ENCODE results near the gene C19orf67.

C19orf67 gene

GRCh38 chr19:14085309-14085995, at the start of gene C19orf67:
C19orf67 (minus strand) TSS chr19:14085783; CDS start chr19:14085627, 156 bp downstream.
- no peak for DNase-seq (ENCODE audit: low spot score)

- no peak for DNase-seq (ENCODE audit: low spot score)
Observed at GRCh38 chr19:14135355-14135754, 49.8 kb upstream of the C19orf67 start.

- DNase-seq (ENCODE audit: low spot score), result peak; percentile 62
Observed at GRCh38 chr19:14127929-14128509, 42.4 kb upstream of the C19orf67 start.

- DNase-seq (ENCODE audit: low spot score), result no peak
Observed at GRCh38 chr19:14127176-14127575, 41.6 kb upstream of the C19orf67 start.

GRCh38 chr19:14122924-14123323, 37.3 kb upstream of the C19orf67 start:
- no peak for DNase-seq (ENCODE audit: low spot score)

GRCh38 chr19:14120497-14120780, 34.9 kb upstream of the C19orf67 start:
- no peak for DNase-seq (ENCODE audit: low spot score)

- DNase-seq (ENCODE audit: low spot score), result no peak
Observed at GRCh38 chr19:14119644-14120496, 34.3 kb upstream of the C19orf67 start.

GRCh38 chr19:14119146-14119545, 33.6 kb upstream of the C19orf67 start:
- DNase-seq (ENCODE audit: low spot score), result no peak

- peak; percentile 82 for DNase-seq (ENCODE audit: low spot score)
Observed at GRCh38 chr19:14118165-14119051, 32.8 kb upstream of the C19orf67 start.

GRCh38 chr19:14117668-14118164, 32.1 kb upstream of the C19orf67 start, which contains the start of gene PRKACA:
PRKACA (minus strand) TSS chr19:14117762; CDS start chr19:14117547, 215 bp downstream.
- DNase-seq (ENCODE audit: low spot score), result peak; percentile 99

- DNase-seq (ENCODE audit: low spot score), result no peak
Observed at GRCh38 chr19:14116918-14117578, 31.5 kb upstream of the C19orf67 start.

- DNase-seq (ENCODE audit: low spot score), result no peak
Observed at GRCh38 chr19:14116525-14116917, 30.9 kb upstream of the C19orf67 start.

GRCh38 chr19:14115756-14116155, 30.2 kb upstream of the C19orf67 start:
- no peak for DNase-seq (ENCODE audit: low spot score)

GRCh38 chr19:14114854-14115253, 29.3 kb upstream of the C19orf67 start:
- DNase-seq (ENCODE audit: low spot score), result peak; percentile 57

GRCh38 chr19:14114439-14114838, 28.9 kb upstream of the C19orf67 start:
- no peak for DNase-seq (ENCODE audit: low spot score)

- DNase-seq (ENCODE audit: low spot score), result no peak
Observed at GRCh38 chr19:14113762-14114414, 28.3 kb upstream of the C19orf67 start.

GRCh38 chr19:14112809-14113385, 27.3 kb upstream of the C19orf67 start:
- DNase-seq (ENCODE audit: low spot score), result no peak

- DNase-seq (ENCODE audit: low spot score), result no peak
Observed at GRCh38 chr19:14112051-14112808, 26.6 kb upstream of the C19orf67 start.

GRCh38 chr19:14111486-14111885, 25.9 kb upstream of the C19orf67 start:
- no peak for DNase-seq (ENCODE audit: low spot score)

GRCh38 chr19:14110650-14111049, 25.1 kb upstream of the C19orf67 start:
- no peak for DNase-seq (ENCODE audit: low spot score)

Data from Ammon's horn (tissue), 1 donor.